ENCODE data around the gene SPNS2.

Gene SPNS2

DNA sequence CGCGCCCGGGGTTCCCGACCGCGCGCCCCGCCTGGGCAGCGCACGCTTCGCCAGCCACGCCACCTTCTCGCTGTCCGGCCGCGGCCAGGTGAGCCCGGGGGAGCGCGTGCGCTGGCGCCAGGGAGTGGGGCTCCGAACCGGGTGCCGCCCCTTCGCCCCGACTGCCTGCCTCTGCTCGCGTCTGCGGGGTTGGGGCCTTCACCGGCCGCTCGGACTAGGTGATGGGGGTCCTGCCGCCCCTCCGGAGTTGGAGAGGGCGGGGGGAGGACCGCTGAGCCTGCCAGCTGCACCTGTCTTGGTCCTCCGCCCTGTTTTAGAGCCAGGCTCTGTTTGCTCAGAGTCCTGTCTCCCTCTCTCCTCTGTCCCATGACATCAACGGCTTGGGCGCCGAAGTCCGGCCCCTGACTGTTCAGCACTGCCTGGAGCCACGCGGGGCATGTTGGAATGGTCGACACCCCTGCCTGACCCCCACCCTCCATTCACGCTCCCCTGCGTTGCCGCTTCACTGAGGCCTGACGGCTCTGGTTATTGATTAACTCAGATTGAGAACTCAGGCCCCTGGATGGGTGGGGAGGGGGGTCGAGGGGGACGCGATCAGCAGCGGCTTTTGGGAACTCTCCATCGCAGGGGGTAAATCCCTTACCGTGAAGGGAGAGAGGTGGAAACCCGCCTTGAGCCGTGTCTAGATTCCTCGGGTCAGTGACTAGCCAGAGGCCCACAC, 86.4 kb downstream of the SPNS2 start:
- in situ Hi-C loops (cut with MboI; ENCODE audit: low sequenced_read_pairs), result no loop called here

DNA sequence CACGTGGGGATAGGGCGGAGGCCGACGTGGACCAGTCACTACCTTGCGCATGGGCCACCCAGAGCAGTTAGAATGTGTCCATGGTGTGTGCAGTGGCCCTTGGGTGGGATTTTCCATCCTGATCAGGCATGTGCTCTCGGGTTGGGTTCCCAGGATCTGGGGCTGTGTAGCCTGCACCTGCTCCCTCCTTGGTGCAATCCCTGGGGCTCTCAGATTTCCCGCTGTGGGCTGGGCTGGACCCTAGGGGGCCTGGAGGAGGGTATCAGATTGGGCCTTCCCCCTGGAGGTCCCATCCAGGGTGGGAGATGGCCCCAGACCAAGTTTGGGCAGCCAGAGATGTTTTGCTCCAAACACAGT, 86.9 kb downstream of the SPNS2 start:
- in situ Hi-C loops (cut with MboI; ENCODE audit: low sequenced_read_pairs), result no loop called here

DNA sequence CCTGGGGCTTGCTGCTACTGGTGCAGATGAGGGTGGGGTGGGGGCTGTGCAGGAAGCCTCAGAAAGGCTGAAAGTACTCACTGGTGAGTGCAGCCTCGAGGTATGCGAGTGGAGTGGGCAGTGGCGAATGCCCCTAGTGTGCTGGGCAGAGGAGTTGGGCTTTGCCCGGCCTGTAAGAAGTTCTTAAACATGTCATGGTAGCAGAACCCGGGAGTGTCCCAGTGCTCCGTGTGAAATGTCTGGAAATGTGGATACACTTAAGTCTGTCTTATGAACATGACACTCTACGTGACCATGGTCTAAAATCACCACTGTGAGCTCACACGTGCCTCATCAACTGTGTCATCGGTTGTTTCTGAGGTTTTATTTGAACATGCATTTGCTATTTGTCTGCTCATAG, 87.4 kb downstream of the SPNS2 start:
- in situ Hi-C loops (cut with MboI; ENCODE audit: low sequenced_read_pairs), result no loop called here

DNA sequence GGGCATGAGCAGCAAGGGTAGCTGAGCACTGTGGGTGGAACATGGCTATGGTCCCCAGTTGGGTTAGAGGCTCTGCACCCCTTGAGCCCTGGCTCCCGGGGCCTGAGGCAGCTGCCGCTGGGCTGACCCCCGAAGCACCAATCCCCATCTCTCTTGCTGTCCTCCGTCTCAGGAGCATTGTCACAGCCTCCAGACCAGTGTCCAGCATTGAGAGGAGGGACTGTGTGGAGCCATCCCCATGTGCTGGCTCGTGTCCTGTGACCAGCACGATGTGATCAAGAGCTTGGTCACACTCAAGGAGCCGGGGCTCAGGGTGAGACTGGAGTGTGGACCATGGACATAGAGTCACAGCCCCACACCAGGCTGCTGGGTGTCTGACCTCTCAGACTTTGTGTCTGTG, 88.5 kb downstream of the SPNS2 start:
- in situ Hi-C loops (cut with MboI; ENCODE audit: low sequenced_read_pairs), result no loop called here

DNA sequence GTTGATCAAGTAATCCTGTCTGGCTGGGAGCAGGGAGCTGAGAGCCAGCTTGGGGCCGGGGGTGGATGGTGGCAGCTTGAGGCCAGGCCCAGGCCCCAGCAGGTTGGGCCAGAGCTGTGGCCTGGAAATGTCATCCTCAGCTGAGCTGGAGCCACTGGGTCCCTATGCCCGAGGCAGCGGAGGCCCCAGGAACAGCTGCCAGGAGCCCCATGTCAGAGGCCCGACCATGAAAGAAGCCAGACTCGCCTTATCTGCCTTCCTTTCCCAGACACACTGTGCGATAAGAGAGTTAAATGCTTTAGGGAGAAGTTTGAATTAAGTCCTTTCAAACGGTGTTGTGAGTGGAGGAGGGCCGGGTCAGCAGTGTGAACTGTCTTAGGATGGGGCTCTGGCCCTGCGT, 89.1 kb downstream of the SPNS2 start:
- in situ Hi-C loops (cut with MboI; ENCODE audit: low sequenced_read_pairs), result no loop called here

DNA sequence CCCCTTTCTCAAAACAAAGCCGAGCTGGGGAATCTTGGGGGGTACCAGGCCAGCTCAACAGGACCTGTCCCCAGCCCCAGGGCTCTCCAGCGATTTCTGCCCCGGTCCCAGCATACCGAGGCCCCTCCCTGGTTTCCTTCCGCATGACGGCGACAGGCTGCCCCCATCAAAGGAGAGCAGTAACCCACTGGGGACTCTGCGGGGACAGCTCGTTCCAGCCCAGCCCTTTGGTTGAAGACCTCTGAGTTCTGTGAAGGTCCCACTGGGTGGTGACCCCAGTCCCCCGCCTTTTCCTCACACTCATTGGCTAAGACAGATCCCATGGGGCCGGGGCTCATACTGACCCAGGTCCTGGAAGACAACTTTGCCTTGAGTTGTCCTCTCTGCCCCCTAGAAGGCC, 89.7 kb downstream of the SPNS2 start:
- in situ Hi-C loops (cut with MboI; ENCODE audit: low sequenced_read_pairs), result no loop called here
